G401 (cell line): ENCODE results near the gene TMED7. TPM values are rescaled to one million over a fixed set of nuclear protein-coding genes. Genes with fewer than 3 reads are reported as not detected.

Source experiments
- DNase-seq: peaks from one replicate; pipeline ENCODE4 v3.0.0-alpha.2; 2015; ENCODE audit warnings: low spot score
- in situ Hi-C: cut with HindIII; loops from 2 replicates; pipeline ENCODE4 v1.10.0; 2016; ENCODE audit warnings: low sequenced_read_pairs, mixed read lengths
- total RNA-seq: library from RNA; depleted of rRNA; stranded (reverse); fragments of >200 nt; shearing (Covaris generic); gene quantifications from 2 replicates; pipeline ENCODE4 v1.2.3, GENCODE V29; 2014; rRNA removed

TMED7 gene
- total RNA-seq, 1 experiment from 2014 or later, result 52.2 TPM

DNA sequence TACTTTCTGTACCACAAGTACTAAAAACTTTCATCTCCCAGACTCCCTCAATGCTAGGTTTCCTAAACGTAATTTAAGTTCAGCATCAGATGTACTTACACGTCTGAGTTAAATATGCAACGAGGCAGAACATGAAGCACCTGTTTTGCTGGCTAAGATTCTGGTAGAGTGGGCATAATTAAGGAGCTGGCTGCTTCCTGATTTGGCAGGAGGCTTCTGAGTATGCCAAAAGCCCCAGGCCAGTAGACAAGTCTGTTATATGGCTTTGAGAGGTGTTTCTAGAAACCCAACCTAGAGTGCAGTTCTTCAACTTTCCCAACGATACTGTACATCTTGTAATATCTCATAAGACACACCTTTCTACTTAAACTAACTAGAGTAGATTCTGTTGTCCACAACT lies 37.2 kb downstream of the TMED7 start:
- peak; percentile 77 for DNase-seq
- in situ Hi-C loops, result no loop called here

DNA sequence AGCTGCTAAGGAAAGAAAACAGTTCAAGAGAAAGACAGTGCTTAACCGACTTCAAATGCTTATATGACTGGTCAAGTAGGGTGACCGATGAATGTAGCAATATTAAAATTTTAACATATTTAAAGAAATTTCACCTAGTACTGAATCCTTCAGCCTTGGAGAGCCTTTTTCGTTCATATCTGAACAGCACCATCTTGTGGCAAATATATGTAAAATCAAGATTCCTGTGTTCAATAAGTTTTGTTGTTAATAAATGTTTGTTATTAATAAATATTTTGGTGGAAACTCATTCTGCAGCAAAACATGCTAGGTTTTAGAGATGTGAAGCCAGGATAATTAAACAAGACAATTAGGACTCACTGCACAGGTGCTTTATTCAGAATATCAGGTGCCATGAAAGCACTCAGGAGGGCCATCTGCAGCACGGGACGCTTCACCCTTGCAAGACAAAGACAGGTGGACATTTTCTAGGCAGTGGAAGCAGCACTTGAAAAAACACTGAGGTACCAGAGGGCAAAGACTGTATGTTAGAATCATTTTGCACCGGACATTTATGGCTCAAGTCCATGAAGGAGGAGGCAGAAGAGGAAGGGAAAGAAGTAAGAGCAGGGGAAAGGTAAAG lies 39.2 kb downstream of the TMED7 start:
- DNase-seq, result peak; percentile 64
- in situ Hi-C loops, result no loop called here

DNA sequence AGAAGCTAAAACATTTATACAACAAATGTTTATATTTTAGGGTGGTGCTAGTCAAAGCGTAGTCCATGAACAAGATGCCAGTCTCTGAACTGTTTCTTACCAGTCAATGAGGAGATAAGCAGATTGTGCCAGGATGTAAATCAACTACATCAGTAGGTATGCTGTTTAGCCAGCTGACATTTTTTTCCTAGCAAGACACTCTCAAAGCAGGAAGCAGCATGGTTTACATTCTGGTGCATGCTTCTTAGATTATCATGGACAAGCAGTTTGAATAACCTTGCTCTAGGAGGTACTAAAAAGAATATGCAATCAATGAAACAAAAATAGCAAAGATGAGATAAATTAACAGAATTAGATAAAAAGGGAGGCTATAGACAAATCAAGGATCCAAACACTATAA lies 40.6 kb downstream of the TMED7 start:
- in situ Hi-C loops, result no loop called here
- DNase-seq, result no peak

DNA sequence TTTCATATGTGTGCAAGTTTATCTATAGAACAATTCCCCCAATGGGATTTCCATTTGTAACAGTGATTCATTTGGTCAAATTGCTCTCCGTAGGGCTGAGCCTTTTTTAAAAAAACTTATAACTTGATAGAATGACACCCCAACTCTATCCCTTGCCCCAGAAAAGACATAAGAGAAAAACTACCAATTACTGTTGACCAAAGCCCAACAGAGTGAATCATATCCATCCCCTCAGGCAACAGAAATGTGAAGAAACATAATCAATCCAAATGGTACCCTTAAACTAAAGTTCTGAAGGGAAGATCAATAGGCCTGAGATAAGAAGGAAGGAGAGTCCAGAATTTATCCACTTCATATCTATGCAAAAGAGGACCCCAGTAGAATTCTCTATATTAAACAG lies 41.3 kb downstream of the TMED7 start:
- in situ Hi-C loops, result no loop called here
- no peak for DNase-seq

DNA sequence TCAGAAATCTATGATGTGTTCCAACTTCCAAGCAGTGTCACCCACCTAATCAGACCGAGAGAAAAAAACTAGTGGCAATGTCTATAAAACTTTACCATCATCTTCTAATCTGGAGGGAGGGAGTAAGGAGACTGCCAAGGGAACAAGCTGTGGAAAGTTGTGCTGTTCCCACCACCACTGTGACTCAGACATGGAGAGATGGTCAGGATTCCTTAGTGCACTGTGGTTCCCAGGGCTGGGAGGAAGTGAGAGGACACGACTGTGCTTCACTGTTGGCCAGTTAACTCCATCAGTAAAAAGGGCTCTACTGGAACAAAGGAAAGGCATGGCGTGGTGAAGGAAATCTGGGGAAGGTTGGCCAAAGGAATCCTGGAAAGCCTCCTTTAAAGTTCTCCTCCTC lies 42.4 kb downstream of the TMED7 start:
- no peak for DNase-seq
- in situ Hi-C loops, result no loop called here

DNA sequence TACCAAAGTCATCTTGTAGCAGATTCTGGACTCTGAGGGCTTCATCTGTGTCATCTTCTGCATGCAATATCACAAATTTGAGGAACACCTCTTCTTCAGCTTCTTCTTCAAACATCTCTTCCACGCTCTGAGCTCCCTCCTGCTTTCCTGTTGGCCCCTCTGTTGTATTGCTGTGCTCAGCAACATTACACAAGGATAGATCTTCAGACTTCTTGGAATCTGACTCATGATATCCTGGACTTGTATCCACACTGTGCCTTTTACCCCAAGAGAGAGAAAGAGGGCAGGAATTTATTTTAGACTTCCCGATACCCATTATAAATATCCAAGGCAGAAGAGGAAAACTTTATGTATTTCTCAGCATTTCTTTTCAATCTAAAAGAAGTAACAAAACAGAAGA lies 44.9 kb downstream of the TMED7 start:
- in situ Hi-C loops, result no loop called here
- no peak for DNase-seq

DNA sequence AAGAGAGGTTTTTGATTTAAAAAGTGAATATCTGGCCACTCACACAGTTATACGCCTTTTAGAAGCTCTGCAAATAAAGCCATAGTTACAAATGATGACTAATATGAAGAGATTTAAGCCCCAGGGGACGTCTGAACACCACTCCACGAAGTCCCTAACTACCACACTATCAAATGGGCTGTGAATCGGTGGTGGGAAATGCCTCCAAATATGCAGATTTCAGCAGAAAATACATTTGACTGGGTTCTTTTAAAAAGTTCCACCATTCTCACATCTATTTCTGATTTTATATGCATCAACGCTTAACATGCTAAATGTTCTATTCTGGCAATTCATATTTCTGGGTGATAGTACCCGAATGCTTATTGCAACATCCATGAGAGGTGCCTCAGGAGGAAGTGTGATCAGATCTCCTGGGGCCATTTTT lies 46.1 kb downstream of the TMED7 start:
- no peak for DNase-seq
- in situ Hi-C loops, result no loop called here

DNA sequence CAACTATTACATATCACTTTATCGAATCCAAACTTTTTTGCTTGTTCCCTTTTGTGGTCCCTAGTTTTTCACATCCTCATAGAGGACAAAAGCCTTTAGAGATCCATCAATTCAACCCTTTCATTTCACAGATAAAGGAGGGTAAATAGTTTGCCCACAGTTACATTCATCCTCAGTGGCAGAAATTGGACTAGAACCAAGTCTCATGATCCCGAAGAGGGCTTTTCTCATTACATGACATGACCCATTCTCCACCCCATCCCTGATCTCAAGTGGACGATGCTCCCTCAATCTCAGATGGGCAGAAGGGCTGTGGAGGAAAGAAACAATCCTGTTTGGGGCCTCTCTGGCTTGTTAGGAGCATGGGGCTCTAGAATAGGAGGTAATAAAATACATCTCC lies 46.6 kb downstream of the TMED7 start:
- in situ Hi-C loops, result no loop called here
- no peak for DNase-seq

DNA sequence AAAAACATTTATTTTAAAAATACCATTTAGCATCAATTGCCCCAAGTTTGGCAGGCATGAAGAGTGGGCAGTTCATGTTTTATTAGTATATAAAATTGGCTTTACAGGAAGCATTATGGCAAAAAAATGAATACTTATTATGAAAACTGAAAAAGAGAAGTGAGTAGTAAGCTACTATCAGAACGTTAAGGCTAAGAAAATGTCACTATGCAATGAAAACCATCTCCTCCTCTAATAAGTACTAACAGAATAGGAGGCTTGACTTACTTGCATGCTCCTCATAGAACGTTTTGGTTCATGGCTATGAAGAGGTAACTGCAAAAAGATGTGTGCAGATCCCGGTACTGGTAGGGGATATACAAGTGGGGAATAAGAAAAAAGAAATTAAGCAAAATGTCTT lies 47.2 kb downstream of the TMED7 start:
- in situ Hi-C loops, result no loop called here
- DNase-seq, result no peak

DNA sequence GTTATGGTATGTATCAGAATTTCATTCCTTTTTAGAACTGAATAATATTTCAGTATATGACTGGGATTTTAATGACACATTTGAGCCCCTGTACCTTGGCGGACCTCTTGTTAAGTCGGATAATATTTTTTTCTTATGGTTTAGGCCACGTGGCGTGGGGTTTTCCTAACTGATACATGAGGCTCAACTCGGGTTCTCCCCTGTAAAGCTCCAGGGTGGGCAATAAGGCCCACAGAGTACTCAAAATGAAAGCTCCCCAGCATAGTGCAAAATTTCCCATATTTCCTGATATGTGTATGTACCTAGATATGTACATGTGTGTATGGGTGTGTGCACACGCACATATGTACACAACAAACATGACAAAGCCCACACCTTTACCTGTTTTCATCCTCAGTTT lies 48.1 kb downstream of the TMED7 start:
- DNase-seq, result no peak
- in situ Hi-C loops, result no loop called here

DNA sequence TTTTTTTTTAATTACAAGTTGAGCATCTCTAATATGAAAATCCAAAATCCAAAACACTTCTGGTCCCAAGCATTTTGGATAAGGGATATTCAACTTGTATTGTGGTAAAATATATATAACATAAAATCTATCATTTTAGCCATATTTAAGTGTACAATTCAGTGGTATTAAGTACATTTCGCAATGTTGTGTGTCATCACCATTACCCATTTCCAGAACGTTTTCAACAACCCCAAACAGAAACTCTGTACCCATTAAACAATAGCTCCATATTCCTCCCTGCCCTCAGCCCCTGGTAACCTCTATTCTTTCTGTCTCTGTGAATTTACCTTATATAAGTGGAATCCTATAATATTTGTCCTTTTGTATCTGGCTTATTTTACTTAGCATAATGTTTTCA lies 48.5 kb downstream of the TMED7 start:
- in situ Hi-C loops, result no loop called here

DNA sequence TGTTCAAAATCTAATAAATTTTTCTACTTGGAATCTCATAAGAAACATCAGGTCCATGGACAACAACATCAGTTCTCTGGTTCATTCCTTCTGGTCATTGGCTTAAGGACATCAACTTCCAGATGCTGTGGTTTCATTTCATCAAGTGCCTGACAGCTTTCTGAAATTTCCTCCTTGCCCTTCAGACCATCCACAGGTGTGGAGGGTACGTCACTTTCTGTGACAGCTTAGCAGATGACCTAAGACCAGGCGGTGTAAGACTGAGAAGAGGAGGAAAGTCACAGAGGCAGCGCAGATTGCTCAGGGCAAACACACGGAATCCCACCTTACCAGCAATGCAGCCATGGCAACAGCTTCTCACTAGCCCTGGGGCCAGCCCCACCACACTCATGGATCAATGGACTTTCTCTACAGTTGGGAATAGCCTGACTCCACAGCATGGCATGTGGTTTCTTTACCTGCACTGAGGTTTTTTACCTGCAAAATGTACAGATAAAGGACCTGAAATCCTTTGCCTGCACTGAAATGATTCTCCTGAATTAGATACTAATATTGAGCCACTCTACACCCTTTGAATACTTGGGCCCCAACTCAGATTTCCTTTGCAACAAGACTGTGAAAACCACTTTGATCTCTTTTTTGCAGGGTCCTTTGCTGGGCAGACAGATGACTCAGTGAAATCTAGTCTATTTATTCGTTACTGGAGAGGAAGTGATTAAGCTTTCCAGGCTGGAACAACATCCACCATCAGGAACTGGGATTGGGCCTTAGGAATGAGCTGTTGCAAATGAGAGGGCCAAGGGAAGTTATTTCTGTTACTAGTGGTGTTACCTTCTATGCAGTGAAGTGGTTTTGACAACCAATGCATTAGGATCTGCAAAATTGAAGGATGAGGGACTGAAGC lies 50.4 kb downstream of the TMED7 start:
- DNase-seq, result no peak
- in situ Hi-C loops, result no loop called here

More for the DNA sequence above, 48.5 kb downstream of the TMED7 start:
- no peak for DNase-seq

DNA sequence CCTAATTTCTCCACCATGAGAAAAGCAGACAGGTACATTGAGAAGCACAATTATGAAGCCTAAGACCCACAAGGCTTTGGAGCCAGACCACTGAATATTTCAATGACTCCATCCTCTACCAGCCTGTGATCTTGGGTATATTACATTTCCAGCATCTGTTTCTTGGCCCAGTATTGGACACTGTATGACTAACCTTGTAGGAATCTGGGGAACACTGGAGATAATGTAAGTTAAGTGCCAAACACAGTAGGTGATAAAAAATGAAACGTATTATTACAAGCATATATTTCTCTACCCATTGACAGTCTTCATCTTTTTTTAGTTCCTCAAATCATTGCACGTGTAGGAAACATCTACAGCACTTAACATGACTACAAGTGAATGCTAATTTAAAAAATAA lies 52.7 kb downstream of the TMED7 start:
- no peak for DNase-seq
- in situ Hi-C loops, result no loop called here

DNA sequence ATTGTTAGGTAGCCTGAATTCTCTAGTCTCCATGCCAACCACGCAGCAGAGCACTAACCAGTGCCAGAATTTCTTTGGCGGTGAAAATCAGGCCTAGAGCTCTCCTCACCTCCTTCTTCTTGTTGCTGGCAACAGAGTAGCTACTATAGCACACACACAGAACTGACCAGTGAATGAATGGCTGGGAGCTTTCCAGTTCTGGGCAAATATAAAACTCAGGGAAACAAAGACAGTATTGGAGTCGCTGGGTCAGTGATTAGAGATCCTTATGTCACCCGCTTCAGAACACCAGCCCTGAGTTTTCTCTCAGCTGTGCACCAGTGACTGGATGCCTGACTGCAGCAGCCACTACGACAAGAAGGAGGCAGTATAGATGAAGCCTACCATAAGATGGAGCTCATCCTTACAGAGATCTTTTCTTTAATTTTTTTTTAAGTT lies 54.4 kb downstream of the TMED7 start:
- DNase-seq, result peak; percentile 98
- in situ Hi-C loops, result no loop called here

DNA sequence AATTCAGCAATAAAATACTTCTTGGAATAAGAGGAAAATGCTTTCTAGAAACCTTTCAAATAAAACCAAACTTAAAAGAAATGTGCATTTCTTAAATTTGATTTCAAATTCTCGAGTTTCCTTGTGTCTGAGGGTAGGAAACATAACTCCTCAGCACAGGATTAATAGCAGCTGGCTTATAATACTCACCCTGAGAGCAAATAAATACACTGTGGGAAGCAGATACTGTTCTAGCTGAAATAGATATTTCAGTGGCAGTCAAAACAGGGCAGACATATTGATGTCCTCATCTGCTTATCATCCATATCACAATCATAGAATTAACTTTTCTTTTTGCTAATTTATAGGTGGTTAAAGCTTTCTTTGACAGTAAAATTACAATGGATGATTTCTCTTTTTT lies 57.2 kb downstream of the TMED7 start:
- in situ Hi-C loops, result no loop called here
- DNase-seq, result no peak

DNA sequence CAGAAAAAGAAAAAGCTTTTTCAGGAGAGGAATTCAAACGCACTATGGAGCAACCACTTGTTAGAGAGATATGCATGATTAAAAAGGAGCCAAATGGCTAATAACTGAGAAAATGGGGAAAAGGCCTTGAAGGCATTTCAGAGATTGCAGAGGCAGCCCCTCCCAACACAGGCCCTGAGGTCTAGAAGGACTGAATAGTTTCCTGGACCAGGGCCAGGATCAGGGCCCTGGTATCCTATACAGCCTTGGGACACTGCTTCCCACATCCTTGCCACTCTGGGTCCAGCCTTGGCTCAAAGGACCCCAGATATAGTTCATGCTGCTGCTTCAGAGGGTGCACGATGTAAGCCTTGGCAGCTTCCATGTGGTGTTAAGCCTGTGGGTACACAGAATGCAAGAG lies 60.6 kb downstream of the TMED7 start:
- in situ Hi-C loops, result no loop called here
- DNase-seq, result no peak

Other genes starting within 250 kb of the TMED7 start
- gene FEM1C, start 81.3 kb downstream of the TMED7 start, total RNA-seq, result 4.8 and 7.8 TPM in 2 replicates
- not detected in 2 replicates for gene TICAM2, start 23.6 kb downstream of the TMED7 start, total RNA-seq
- not detected in 2 replicates for gene CDO1, start 190.6 kb upstream of the TMED7 start, total RNA-seq
- gene ATG12, start 215.5 kb upstream of the TMED7 start, total RNA-seq, result 48.1 and 67.1 TPM in 2 replicates
- 34.0 and 39.2 TPM in 2 replicates for gene AP3S1, start 215.9 kb upstream of the TMED7 start, total RNA-seq